ENCODE results near the gene OR13A1. TPM values are rescaled to one million over a fixed set of nuclear protein-coding genes. Genes with fewer than 3 reads are reported as not detected.
"Not testable (repeated sequence)": the region's sequence is repeated elsewhere in the genome, so short reads cannot be mapped to it uniquely, and the experiment has no call there.

Gene OR13A1
- total RNA-seq, 2 experiments from 2014 or later = not detected

GRCh38 chr10:45326864-45327263, 11.5 kb upstream of the OR13A1 start:
- H3K4me1 Mint-ChIP-seq; H3K36me3 Mint-ChIP-seq (ENCODE audit: low read depth); DNase-seq; H3K9me3 Mint-ChIP-seq (ENCODE audit: low read depth); POLR2A ChIA-PET; H3K4me3 Mint-ChIP-seq; intact Hi-C loops (cut with DNase I, micrococcal nuclease); ATAC-seq; CTCF ChIA-PET; H3K27ac Mint-ChIP-seq: not testable (repeated sequence)
- peaks cover 19% of the 10 kb centered on the region for H3K27me3 Mint-ChIP-seq

DNA sequence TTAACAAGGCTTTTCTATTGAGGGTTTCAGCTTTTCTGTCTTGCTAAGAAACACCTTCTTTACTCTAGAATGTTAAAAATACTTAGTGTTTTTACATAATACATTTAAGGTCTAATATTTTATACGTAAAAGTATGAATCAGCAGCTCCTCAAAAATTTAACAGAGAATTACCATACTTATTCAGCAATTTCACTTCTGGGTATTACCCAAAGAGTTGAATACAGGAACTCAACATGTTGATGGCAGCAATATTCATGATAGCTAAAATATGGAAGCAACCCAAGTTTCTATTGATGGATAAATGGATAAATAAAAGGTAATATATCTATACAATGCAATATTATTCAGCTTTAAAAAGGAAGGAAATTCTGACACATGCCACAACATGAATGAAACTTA, 9.7 kb upstream of the OR13A1 start:
- Mint-ChIP-seq H3K4me1 (no peaks in the 10 kb centered on the region), H3K4me3 (no peak overlapping the region), H3K9me3 (ENCODE audit: low read depth) (peaks cover 11% of the 10 kb centered on the region), H3K27ac (no peak overlapping the region), H3K36me3 (ENCODE audit: low read depth) (peaks cover 1% of the 10 kb centered on the region), H3K27me3 (peaks cover 18% of the 10 kb centered on the region)
- ATAC-seq (no peak), DNase-seq (no peak)
- ChIA-PET CTCF (no interaction called here), POLR2A (interaction anchor here (0.6 kb wide), 1 partner anchor 173 kb away, joined by 3 read pairs; no protein-coding TSS in a partner anchor)
- intact Hi-C loops (cut with DNase I, micrococcal nuclease) = no loop called here

DNA sequence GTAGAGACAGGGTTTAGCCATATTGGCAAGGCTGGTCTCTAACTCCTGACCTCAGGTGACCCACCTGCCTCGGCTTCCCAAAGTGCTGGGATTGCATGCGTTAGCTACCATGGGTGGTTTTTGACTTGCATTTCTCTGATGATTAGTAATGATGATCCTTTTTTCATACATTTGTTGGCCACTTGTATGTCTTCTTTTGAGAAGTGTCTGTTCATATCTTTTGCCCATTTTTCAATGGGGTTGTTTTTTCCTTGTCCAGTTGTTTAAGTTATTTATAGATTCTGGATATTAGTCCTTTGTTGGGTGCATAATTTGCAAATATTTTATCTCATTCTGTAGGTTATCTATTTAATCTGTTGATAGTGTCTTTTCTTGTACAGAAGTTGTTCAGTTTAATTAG, 4.3 kb upstream of the OR13A1 start:
- DNase-seq (no peak), ATAC-seq (no peak)
- Mint-ChIP-seq H3K4me1 (no peaks in the 10 kb centered on the region), H3K4me3 (no peak overlapping the region), H3K36me3 (ENCODE audit: low read depth) (no peaks in the 10 kb centered on the region), H3K27ac (no peak overlapping the region), H3K9me3 (ENCODE audit: low read depth) (peaks cover 2% of the 10 kb centered on the region), H3K27me3 (peaks cover 13% of the 10 kb centered on the region)
- ChIA-PET CTCF (interaction anchor here (0.6 kb wide), 1 partner anchor 96 kb away, joined by 3 read pairs; no protein-coding TSS in a partner anchor), POLR2A (no interaction called here)
- intact Hi-C loops (cut with DNase I, micrococcal nuclease) = no loop called here

- no peak overlapping the region for H3K4me3 Mint-ChIP-seq
- peaks cover 14% of the 10 kb centered on the region for H3K9me3 Mint-ChIP-seq (ENCODE audit: low read depth)
- H3K36me3 Mint-ChIP-seq (ENCODE audit: low read depth) = peaks cover 2% of the 10 kb centered on the region
- DNase-seq (no peak), ATAC-seq (no peak)
- peaks cover 8% of the 10 kb centered on the region for H3K27me3 Mint-ChIP-seq
- ChIA-PET CTCF (no interaction called here), POLR2A (no interaction called here)
- H3K4me1 Mint-ChIP-seq = no peaks in the 10 kb centered on the region
- intact Hi-C loops (cut with DNase I, micrococcal nuclease) = no loop called here
- H3K27ac Mint-ChIP-seq = no peak overlapping the region
These were observed 2.0 kb downstream of the OR13A1 start for GRCh38 chr10:45313264-45313873.

DNA sequence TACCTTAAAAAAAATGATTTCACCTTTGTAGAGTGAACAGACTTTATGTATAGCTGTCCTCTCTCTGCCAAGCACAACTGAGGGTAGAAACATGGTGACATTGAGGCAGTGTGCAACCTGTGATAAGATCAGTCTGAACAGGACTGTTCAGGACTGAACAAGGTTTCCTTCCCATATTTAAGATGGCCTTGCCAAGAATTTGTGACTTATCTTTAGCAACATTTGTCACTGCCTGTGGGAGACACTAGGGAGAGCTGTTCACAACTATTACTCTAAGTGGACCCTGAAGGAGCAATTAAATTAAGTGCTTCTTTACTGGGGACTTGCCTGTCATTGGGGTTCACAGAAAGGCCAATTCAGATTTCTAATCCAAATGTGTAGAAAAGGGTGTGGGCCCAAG, 6.7 kb downstream of the OR13A1 start:
- Mint-ChIP-seq H3K9me3 (ENCODE audit: low read depth) (peaks cover 14% of the 10 kb centered on the region), H3K36me3 (ENCODE audit: low read depth) (peaks cover 2% of the 10 kb centered on the region), H3K27me3 (peaks cover 10% of the 10 kb centered on the region), H3K27ac (no peak overlapping the region), H3K4me1 (no peaks in the 10 kb centered on the region), H3K4me3 (no peak overlapping the region)
- ATAC-seq = no peak
- ChIA-PET CTCF (no interaction called here), POLR2A (no interaction called here)
- intact Hi-C loops (cut with DNase I, micrococcal nuclease) = no loop called here
- no peak for DNase-seq

GRCh38 chr10:45302573-45302972, 12.8 kb downstream of the OR13A1 start:
- Mint-ChIP-seq H3K36me3 (ENCODE audit: low read depth) (no peaks in the 10 kb centered on the region), H3K27ac (no peak overlapping the region), H3K4me1 (no peaks in the 10 kb centered on the region), H3K4me3 (no peak overlapping the region), H3K27me3 (peaks cover 12% of the 10 kb centered on the region), H3K9me3 (ENCODE audit: low read depth) (no peaks in the 10 kb centered on the region)
- ATAC-seq (no peak), DNase-seq (no peak)
- ChIA-PET CTCF (interaction anchor here (0.6 kb wide), 2 partner anchors 196 to 205 kb away, joined by 3 to 5 read pairs; no protein-coding TSS in a partner anchor), POLR2A (no interaction called here)
- intact Hi-C loops (cut with DNase I, micrococcal nuclease) = no loop called here

- CTCF ChIA-PET; POLR2A ChIA-PET; H3K4me1 Mint-ChIP-seq; ATAC-seq; intact Hi-C loops (cut with DNase I, micrococcal nuclease); DNase-seq; H3K27ac Mint-ChIP-seq; H3K9me3 Mint-ChIP-seq (ENCODE audit: low read depth); H3K4me3 Mint-ChIP-seq; H3K36me3 Mint-ChIP-seq (ENCODE audit: low read depth): not testable (repeated sequence)
- H3K27me3 Mint-ChIP-seq = peaks cover 16% of the 10 kb centered on the region
These were observed 17.0 kb downstream of the OR13A1 start for GRCh38 chr10:45298341-45298955.

DNA sequence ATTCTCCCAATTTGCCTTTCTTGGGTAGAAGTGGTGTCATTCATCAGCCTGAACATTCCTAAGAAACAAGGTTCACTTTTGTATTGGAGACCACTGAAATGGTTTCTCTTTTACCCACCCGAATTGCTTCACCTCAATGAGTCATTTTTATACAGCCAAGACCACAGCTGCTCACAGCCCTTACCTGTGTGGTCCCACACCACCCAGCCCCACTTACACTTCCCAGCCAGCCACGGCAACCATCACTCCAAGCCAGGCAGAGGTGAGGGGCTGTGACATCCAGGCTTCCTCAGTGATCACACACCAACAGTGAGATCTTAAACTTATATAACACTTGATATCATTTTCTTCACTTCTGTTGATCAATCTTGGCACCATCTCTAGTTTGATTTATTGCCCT, 20.7 kb downstream of the OR13A1 start:
- DNase-seq = no peak
- Mint-ChIP-seq H3K4me3 (no peak overlapping the region), H3K4me1 (no peaks in the 10 kb centered on the region)

GRCh38 chr10:45286980-45287379, 28.4 kb downstream of the OR13A1 start:
- H3K36me3 Mint-ChIP-seq (ENCODE audit: low read depth) = no peaks in the 10 kb centered on the region
- H3K9me3 Mint-ChIP-seq (ENCODE audit: low read depth) = no peaks in the 10 kb centered on the region

More for the DNA sequence above, 20.7 kb downstream of the OR13A1 start:
- no peaks in the 10 kb centered on the region for H3K9me3 Mint-ChIP-seq (ENCODE audit: low read depth)
- intact Hi-C loops (cut with DNase I, micrococcal nuclease) = no loop called here
- H3K36me3 Mint-ChIP-seq (ENCODE audit: low read depth) = no peaks in the 10 kb centered on the region
- peaks cover 10% of the 10 kb centered on the region for H3K27me3 Mint-ChIP-seq
- ChIA-PET CTCF (no interaction called here), POLR2A (no interaction called here)
- no peak for ATAC-seq
- H3K27ac Mint-ChIP-seq = no peak overlapping the region

DNA sequence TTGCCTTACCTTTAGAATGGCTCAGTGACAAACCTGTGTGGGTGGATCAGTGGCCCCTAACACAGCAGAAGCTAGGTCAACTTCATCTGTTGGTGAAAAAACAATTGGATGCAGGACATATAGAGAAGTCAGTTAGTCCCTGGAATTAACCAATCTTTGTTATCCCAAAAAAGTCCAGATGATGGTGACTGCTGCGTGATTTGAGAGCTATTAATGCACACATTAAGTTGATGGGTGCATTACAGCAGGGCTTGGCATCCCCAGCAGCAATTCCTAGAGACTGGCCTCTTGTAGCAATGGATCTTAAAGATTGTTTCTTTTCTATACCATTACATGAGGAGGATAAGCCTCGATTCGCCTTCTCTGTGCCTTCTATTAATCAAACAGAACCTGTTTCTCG, 33.3 kb downstream of the OR13A1 start:
- no peak for DNase-seq
- intact Hi-C loops (cut with DNase I, micrococcal nuclease) = no loop called here
- H3K9me3 Mint-ChIP-seq (ENCODE audit: low read depth) = no peaks in the 10 kb centered on the region
- ChIA-PET POLR2A (no interaction called here), CTCF (interaction anchor here (0.6 to 1.4 kb wide), 2 partner anchors 14 to 47 kb away, joined by 3 read pairs; no protein-coding TSS in a partner anchor)
- no peaks in the 10 kb centered on the region for H3K4me1 Mint-ChIP-seq
- no peak for ATAC-seq
- H3K27me3 Mint-ChIP-seq = peaks cover 2% of the 10 kb centered on the region
- no peak overlapping the region for H3K4me3 Mint-ChIP-seq
- no peak overlapping the region for H3K27ac Mint-ChIP-seq
- no peaks in the 10 kb centered on the region for H3K36me3 Mint-ChIP-seq (ENCODE audit: low read depth)

More at GRCh38 chr10:45286980-45287379, 28.4 kb downstream of the OR13A1 start:
- intact Hi-C loops (cut with DNase I, micrococcal nuclease) = no loop called here
- ATAC-seq (no peak), DNase-seq (no peak)
- no peak overlapping the region for H3K27ac Mint-ChIP-seq
- H3K4me3 Mint-ChIP-seq = no peak overlapping the region
- CTCF ChIA-PET = no interaction called here
- POLR2A ChIA-PET = no interaction called here
- H3K27me3 Mint-ChIP-seq = no peaks in the 10 kb centered on the region
- no peaks in the 10 kb centered on the region for H3K4me1 Mint-ChIP-seq

GRCh38 chr10:45280113-45280760, 35.2 kb downstream of the OR13A1 start:
- peaks cover 2% of the 10 kb centered on the region for H3K27me3 Mint-ChIP-seq
- no peaks in the 10 kb centered on the region for H3K36me3 Mint-ChIP-seq (ENCODE audit: low read depth)
- no peaks in the 10 kb centered on the region for H3K4me1 Mint-ChIP-seq
- H3K27ac Mint-ChIP-seq = no peak overlapping the region
- CTCF ChIA-PET = no interaction called here
- POLR2A ChIA-PET = no interaction called here
- no peak for DNase-seq
- no peaks in the 10 kb centered on the region for H3K9me3 Mint-ChIP-seq (ENCODE audit: low read depth)
- ATAC-seq = no peak
- intact Hi-C loops (cut with DNase I, micrococcal nuclease) = no loop called here
- H3K4me3 Mint-ChIP-seq = no peak overlapping the region

- ATAC-seq (no peak), DNase-seq (no peak)
- ChIA-PET CTCF (no interaction called here), POLR2A (no interaction called here)
- Mint-ChIP-seq H3K27ac (no peak overlapping the region), H3K27me3 (peaks cover 2% of the 10 kb centered on the region), H3K4me3 (no peak overlapping the region), H3K4me1 (no peaks in the 10 kb centered on the region), H3K9me3 (ENCODE audit: low read depth) (no peaks in the 10 kb centered on the region), H3K36me3 (ENCODE audit: low read depth) (no peaks in the 10 kb centered on the region)
- intact Hi-C loops (cut with DNase I, micrococcal nuclease) = no loop called here
These were observed 35.7 kb downstream of the OR13A1 start for GRCh38 chr10:45279682-45280081.

Data from activated CD4-positive, alpha-beta T cell treated with anti-CD3 and anti-CD28 coated beads for 36 hours (primary cell).